ENCODE results near the gene DOCK9.

- no peak for TF ChIP-seq ZBTB7A (IDR thresholded peaks at IDR 0.05; ENCODE audit: low read depth)
- TF ChIP-seq EP300 (IDR thresholded peaks at IDR 0.05; ENCODE audit: borderline replicate concordance) = no peak
- no peak for TF ChIP-seq NFIC (IDR thresholded peaks at IDR 0.05)
- TF ChIP-seq FOXM1 (IDR thresholded peaks at IDR 0.05; ENCODE audit: borderline replicate concordance, low read depth) = no peak
Measured at GRCh38 chr13:98828614-98829013, 149.2 kb downstream of the DOCK9 start.
